Lower leg skin (tissue), 3 donors: Measurements from ENCODE around the gene TMEM126B.

Experiments used
- POLR2A ChIP-seq, 2 donors: fragments of 450-650 bp; IDR thresholded peaks; one replicate each; pipeline ENCODE4 v1.6.1; 2016 to 2017; ENCODE audit warnings: antibody characterized with exemption in 2 of 2, mild to moderate bottlenecking in 1 of 2, moderate library complexity in 1 of 2
- TF ChIP-seq, protein P1 (sequence below), 3 donors: fragments of 450-650 bp; IDR thresholded peaks; one replicate each; pipeline ENCODE4 v1.5.1; 2016; ENCODE audit warnings: antibody characterized with exemption in 3 of 3, mild to moderate bottlenecking in 3 of 3, moderate library complexity in 2 of 3

GRCh38 chr11:85627998-85628770 is at the start of gene TMEM126B:
- TF ChIP-seq, protein P1, sequence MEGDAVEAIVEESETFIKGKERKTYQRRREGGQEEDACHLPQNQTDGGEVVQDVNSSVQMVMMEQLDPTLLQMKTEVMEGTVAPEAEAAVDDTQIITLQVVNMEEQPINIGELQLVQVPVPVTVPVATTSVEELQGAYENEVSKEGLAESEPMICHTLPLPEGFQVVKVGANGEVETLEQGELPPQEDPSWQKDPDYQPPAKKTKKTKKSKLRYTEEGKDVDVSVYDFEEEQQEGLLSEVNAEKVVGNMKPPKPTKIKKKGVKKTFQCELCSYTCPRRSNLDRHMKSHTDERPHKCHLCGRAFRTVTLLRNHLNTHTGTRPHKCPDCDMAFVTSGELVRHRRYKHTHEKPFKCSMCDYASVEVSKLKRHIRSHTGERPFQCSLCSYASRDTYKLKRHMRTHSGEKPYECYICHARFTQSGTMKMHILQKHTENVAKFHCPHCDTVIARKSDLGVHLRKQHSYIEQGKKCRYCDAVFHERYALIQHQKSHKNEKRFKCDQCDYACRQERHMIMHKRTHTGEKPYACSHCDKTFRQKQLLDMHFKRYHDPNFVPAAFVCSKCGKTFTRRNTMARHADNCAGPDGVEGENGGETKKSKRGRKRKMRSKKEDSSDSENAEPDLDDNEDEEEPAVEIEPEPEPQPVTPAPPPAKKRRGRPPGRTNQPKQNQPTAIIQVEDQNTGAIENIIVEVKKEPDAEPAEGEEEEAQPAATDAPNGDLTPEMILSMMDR (IDR thresholded peaks at IDR 0.05) = no peak
- no peak for TF ChIP-seq POLR2A (IDR thresholded peaks at IDR 0.05)
